ENCODE data around the gene ARHGAP10. TPM values are rescaled to one million over a fixed set of nuclear protein-coding genes. Genes with fewer than 3 reads are reported as not detected.

Gene ARHGAP10
- total and polyA plus RNA-seq, 10 of the 15 experiments (the other 5 are each of a cell fraction or from before 2014, with no cell fraction given), result 1.3 to 25.8 (median 17.2) TPM

GRCh38 chr4:147723326-147723725, 8.6 kb upstream of the ARHGAP10 start (continued):
- TF ChIP-seq JUND (IDR thresholded peaks at IDR 0.05; ENCODE audit: low read depth, low read length), result no peak

- H3K79me2 ChIP-seq (ENCODE audit: control insufficient read depth, insufficient read depth, low read length), result no peaks in the 10 kb centered on the region
- intact Hi-C loops (cut with micrococcal nuclease; ENCODE audit: unreplicated experiment), result no loop called here
- in situ Hi-C loops (cut with MboI), result no loop called here
- WGBS (ENCODE audit: insufficient coverage, insufficient replicate concordance, low lambda C conversion rate, missing lambda C conversion rate), result 85% methylated on average over 13 of the region's 13 CpGs
- TF ChIP-seq ATF3 (IDR thresholded peaks at IDR 0.05; ENCODE audit: borderline replicate concordance, extremely low read depth, low read depth, low read length) (no peak), SMAD5 (IDR thresholded peaks at IDR 0.05; ENCODE audit: low read depth) (no peak), EED (IDR thresholded peaks at IDR 0.05; ENCODE audit: low read depth) (no peak), NRF1 (conservative IDR thresholded peaks at IDR 0.05; ENCODE audit: low read depth, low read length) (no peak), STAT3 (IDR thresholded peaks at IDR 0.05; ENCODE audit: low read depth, low read length) (no peak)
- FAIRE-seq, result peak; percentile 69
- no peak for DNase-seq (ENCODE audit: low read depth, low spot score)
- no peak overlapping the region for H3K27ac ChIP-seq (ENCODE audit: control insufficient read depth, insufficient read depth)
- H3K9me3 ChIP-seq (replicated peaks; ENCODE audit: control insufficient read depth, insufficient read depth, low read length), result no peaks in the 10 kb centered on the region
- BruUV-seq (replicated peaks), result no TSS peak
- ChIA-PET SMC1A (ENCODE audit: uncharacterized antibody, unreplicated experiment) (interaction anchor here (0.7 to 1.9 kb wide), 9 partner anchors 11 to 142 kb away, joined by 3 to 9 read pairs (median 3); no protein-coding TSS in a partner anchor), CTCF (interaction anchor here (0.9 to 1.7 kb wide), 4 partner anchors 9 to 142 kb away, joined by 3 to 12 read pairs (median 4); no protein-coding TSS in a partner anchor), RAD21 (ENCODE audit: unreplicated experiment) (interaction anchor here (0.6 to 2.0 kb wide), 3 partner anchors 10 to 143 kb away, joined by 3 to 11 read pairs (median 3); no protein-coding TSS in a partner anchor), POLR2A (interaction anchor here (0.5 to 1.0 kb wide), 3 partner anchors 27 to 115 kb away, joined by 3 to 5 read pairs (median 4); partner anchors contain the start of gene PRMT9)
- H3K27me3 ChIP-seq (replicated peaks in 1 of 2; ENCODE audit: control insufficient read depth in 2 of 2, insufficient read depth in 2 of 2, low read length in 1 of 2), result no peaks in the 10 kb centered on the region
- no peak overlapping the region for H3K4me3 ChIP-seq
- no peak overlapping the region for H3K9ac ChIP-seq (ENCODE audit: control insufficient read depth, insufficient read depth, low read length)
- H4K20me1 ChIP-seq (ENCODE audit: control insufficient read depth, insufficient read depth), result no peaks in the 10 kb centered on the region
- no peaks in the 10 kb centered on the region for H3K4me1 ChIP-seq (ENCODE audit: control insufficient read depth, insufficient read depth, low read length)
- ATAC-seq, result peak; percentile 56
- H3K36me3 ChIP-seq (ENCODE audit: control insufficient read depth in 2 of 2, insufficient read depth in 2 of 2, low read length in 1 of 2), result no peaks in the 10 kb centered on the region
- H2AFZ ChIP-seq (ENCODE audit: control insufficient read depth, low read depth, low read length), result no peak overlapping the region; the same call in 1 of the 2 replicates
- H3K4me2 ChIP-seq (ENCODE audit: control insufficient read depth, insufficient read depth), result no peak overlapping the region
These were observed 7.3 kb upstream of the ARHGAP10 start for GRCh38 chr4:147724468-147725201.

Measured in GM12878 (cell line).